Left lobe of liver (tissue), 2 donors: Measurements from ENCODE around the gene EEF1G. TPM values are rescaled to one million over a fixed set of nuclear protein-coding genes. Genes with fewer than 3 reads are reported as not detected.
"Not testable (repeated sequence)": the region's sequence is repeated elsewhere in the genome, so short reads cannot be mapped to it uniquely, and the experiment has no call there.

Experiments used
- ATAC-seq: fragments of 200-7000 bp; cut with Tn5 transposase; one replicate; pipeline ENCODE4 v1.9.1; 2020; ENCODE audit warnings: mild to moderate bottlenecking, moderate library complexity
- DNase-seq: peaks from one replicate; pipeline ENCODE4 v3.0.0-alpha.2; 2020; ENCODE audit warnings: low spot score
- total RNA-seq: library from RNA; stranded (reverse); gene quantifications from one replicate; pipeline ENCODE4 v1.2.1, GENCODE V29; 2021
- donor health status: DM: no; HTN: no; CAD: no; lungs with moderate emphysema.
- donor health status: DM: no; HTN: yes; CAD: no.

EEF1G gene
- total RNA-seq, 1 donor from 2014 or later: 441 TPM

DNA sequence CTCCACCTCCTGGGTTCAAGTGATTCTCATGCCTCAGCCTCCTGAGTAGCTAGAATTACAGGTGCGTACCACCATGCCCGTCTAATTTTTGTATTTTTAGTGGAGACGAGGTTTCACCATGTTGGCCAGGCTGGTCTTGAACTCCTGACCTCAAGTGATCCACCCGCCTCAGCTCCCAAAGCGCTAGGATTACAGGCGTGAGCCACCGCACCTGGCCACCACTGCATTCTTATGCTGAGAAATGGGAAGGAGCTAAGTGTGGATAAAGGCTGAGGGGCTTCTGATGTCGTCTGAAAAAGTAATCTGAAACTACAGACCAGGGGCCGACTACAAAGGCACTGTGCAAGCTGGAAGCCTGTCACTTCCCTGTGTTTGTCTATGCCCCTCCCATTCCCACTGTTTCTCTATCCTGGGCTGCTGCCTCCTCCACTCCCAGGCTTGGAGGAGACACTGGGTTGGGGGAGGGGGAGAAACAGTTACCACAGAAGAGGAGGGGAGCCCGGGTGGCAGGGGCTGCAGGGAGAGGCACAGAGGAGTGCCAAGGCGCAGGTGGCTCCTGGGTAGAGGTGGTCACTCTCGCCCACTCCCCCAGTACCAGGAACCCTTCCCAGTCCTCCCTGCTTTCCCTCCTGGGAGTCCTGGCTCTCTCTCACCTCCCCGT lies 30.9 kb upstream of the EEF1G start:
- no peak for DNase-seq
- no peak for ATAC-seq

GRCh38 chr11:62603776-62604299 lies 30.1 kb upstream of the EEF1G start:
- DNase-seq (no peak), ATAC-seq (no peak)

- no peak for ATAC-seq
- DNase-seq: no peak
These were observed 29.3 kb upstream of the EEF1G start for GRCh38 chr11:62603072-62603408.

DNA sequence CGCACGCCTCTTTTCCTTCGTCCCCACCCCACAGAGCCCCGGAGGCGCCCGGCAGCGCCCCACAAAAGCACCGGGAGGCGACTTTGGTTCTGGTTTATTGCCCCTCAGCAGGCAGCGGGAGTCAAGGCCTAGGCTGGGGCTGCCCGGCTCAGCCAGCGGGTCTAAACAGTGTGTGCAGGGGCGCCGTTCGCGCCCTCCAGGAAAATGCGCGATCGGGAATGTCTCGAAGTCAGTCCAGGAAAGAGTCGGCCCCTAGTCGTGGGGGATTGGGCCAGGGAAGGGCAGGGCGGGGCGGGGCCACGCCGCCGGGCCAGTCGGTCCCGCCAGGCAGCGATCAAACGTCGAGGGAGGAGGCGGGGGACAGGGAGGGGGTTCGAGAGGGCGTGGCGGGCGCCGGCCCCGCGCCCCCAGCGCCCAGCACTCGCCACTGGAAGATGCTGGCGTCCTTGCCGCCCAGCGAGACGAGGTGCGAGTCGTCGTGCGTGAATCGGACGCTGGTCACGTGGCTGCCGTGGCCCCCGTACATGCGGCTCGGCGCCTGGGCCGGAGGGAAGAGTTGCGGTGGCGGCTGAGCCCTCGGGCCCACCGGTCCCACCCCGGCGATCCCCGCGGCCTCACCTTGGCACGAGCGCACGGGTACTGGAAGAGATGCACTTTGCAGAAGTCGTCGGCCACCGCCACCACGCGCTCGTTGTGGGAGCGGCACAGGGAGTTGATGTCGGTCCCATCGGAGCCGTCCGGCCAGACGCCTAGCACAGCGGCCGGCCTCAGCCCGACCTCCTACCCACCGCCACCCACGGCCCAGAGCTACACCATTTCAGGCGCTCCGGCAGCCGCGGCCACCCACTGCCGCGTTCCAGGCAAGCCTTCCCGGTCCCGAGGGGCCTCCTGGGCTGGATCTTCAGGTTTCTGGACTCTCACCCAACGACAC lies 28.7 kb upstream of the EEF1G start:
- peak; percentile 65 for DNase-seq
- peak; percentile 54 for ATAC-seq

DNA sequence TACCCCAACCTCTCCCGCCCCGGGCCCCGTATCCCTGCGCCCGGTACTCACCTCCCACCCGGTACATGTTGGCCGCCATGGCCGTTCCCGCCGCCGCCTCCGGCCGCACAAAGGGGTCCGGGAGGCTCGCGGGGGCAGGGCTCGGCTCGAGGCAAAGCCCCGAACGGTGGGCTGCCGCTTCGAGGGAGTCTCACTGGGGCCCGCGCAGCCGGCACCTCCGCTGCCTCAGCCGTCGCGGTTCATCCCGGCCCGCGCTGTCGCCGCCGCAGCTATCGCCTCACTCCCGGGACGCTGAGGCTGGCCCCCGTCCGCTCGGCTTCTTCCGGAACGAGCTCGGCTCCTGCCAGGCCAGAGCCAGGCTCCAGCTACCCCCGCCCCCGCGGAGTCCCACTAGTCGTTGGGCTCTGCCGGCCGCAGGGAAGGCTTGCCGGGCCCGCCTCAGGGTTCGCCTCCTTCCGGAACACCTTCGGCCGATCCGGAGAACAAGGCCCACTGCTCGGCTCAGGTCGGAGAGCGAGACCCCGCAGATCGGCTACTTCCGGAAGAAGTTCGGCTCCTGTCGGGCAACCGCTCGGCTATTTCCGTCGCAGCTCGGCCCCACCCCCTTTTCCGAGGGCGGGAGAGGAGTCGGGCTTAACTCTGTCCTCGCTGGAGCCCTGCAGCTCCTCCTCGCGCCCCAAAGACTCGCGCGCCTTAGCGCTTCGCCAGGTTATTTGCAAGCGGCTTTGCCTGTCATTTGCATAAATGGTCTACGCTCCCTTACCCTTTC lies 27.9 kb upstream of the EEF1G start, which contains the start of gene MTA2:
Gene MTA2, minus strand, starts transcription at position 494 of the 769 bp plus-strand sequence. Its CDS starts 415 bp downstream, at position 79.
- DNase-seq: peak; percentile 98
- ATAC-seq: peak; percentile 89

GRCh38 chr11:62601122-62601371 lies 27.4 kb upstream of the EEF1G start:
- no peak for DNase-seq
- ATAC-seq: peak; percentile 46

- no peak for ATAC-seq
These were observed 26.9 kb upstream of the EEF1G start for GRCh38 chr11:62600367-62601121.

GRCh38 chr11:62599901-62600300 lies 26.2 kb upstream of the EEF1G start:
- DNase-seq: no peak
- ATAC-seq: no peak

More at GRCh38 chr11:62600367-62601121, 26.9 kb upstream of the EEF1G start:
- DNase-seq: no peak

DNA sequence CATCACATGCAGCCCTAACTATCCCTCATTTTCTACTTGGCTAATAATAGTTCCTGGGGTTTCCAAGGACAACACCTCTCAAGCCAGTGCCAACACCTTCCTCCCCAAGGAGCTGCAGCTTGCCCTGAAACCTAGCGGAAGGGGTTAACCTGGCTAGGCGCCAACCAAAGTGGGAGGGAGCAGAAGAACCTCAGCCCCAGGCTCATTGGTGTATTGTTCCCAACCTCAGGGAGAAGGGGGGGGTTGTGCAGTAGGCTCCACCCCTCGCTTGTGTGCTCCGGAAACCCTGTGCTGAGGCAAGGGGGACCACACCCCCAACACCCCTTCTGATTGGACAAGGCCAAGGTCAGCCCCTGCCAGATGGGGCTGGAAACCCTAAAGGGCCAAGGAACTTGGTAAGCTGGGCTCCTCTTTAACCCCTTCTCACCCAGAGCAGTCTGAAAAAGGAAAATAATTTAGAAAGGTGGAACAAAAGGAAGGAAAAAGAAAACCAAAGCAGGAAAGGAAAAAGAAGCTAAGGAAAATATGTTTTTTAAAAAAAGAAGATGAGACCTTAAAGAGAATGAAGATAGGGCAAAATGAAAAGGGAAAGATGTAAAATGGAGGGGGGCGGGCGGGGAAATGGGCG lies 25.5 kb upstream of the EEF1G start:
- ATAC-seq (peak; percentile 14), DNase-seq (peak; percentile 79)

DNA sequence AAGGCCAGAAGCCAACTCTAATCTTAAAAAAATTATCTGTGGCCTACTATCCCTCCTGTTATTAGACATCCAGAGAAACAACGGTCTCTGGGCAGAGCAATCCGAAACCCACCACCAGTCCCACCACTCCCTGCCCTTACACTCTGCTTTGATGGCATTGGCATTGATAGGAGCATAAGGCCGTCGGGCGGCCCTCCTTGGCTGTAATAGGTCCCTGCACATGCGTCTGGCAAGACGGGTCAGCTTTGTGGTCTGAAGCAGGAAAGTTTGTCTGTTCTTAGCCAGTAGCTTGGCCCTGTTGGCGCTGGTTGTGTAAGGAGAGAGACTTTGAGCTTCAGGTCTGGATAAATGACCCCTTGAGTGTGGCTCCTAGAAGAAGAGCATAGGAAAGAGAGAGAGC lies 21.4 kb upstream of the EEF1G start:
- DNase-seq (no peak), ATAC-seq (no peak)

DNA sequence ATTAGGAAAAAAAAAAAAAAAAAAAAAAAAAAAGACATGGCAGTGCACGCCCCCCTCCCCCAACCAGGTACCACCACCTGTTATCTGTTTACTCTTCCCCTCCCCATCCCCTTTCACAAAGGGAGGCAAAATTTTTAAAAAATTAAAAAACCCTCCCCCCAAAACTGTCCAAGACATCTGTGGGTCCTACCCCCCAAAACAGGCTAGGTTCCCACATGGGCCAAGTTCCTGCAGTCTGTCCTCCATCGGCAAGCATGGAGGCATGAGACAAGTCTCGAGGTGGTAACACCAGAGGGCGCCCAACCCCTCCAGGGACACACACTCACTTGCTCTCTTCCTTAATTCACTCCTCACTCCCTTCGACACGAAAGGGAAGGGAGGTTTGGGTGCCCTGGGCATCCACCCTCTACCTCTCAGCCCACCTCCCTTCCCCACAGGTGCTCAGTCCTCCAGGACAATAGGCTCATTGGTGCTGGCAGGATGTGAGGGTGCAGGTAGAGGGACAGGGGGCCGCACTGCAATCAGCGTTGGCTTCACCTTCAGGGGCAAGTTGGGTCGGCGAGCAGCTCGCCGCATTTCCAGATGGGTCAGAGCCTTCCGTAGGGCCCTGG lies 19.8 kb upstream of the EEF1G start:
- DNase-seq: peak; percentile 71
- ATAC-seq: peak; percentile 45

DNA sequence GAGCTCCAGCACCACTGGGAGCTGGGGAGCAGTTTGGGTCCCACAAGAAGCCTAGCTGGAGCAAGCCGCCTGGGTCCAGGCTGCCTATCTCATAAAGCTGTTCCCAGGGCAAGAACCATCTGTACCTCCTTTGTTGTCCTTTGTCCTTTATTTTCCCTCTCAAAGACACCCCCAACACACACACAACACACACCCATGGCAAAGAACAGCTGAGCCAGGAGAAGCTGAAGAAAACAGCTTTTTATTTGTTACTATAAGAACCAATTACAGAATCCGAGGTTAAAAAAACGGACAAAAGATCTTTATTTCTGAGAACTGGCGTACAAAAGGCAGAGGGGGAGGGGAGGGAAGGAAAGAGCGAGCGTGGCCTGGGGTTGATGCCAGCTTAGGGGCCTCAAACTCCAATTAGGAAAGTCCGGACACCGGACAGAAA lies 19.3 kb upstream of the EEF1G start:
- ATAC-seq (no peak), DNase-seq (no peak)

- ATAC-seq: peak; percentile 11
- no peak for DNase-seq
These were observed 18.6 kb upstream of the EEF1G start for GRCh38 chr11:62592146-62592815.

DNA sequence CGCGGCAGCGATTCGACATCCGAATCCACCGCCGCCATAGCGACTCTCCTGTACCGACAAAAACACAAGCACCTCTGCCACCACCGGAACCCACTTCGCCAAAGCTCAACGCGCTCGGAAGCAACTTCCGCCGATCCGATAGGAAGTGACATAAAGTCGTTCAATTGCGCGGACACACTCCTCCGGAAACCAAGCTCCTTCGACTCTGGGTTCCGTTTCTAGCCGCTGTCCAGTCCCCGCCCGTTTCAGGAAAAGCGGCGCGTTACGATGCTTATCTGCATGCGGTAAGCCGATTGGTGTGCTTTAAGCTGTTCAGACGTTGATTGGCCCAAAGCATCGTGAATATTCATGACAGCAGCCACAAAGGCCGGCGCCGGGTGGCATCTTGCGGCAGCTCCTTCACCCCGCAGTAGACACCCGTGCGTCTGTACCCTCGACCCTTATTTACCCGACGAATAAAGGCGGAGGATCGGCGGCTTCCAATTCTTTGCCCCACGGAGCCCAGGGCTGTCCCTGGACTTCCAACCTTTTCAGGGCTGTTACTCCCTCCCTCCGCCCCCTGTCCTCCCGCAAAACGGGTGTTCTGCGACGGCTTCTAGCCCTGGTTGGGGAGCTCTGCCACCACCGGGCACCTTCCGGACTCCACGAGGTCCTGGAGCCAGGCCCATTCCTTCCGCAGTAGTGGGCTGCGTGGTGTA lies 17.9 kb upstream of the EEF1G start, which contains the start of gene TUT1:
Gene TUT1, minus strand, starts transcription at position 76 of the 698 bp plus-strand sequence. Its CDS starts 38 bp downstream, at position 38.
- ATAC-seq: peak; percentile 86
- peak; percentile 98 for DNase-seq

DNA sequence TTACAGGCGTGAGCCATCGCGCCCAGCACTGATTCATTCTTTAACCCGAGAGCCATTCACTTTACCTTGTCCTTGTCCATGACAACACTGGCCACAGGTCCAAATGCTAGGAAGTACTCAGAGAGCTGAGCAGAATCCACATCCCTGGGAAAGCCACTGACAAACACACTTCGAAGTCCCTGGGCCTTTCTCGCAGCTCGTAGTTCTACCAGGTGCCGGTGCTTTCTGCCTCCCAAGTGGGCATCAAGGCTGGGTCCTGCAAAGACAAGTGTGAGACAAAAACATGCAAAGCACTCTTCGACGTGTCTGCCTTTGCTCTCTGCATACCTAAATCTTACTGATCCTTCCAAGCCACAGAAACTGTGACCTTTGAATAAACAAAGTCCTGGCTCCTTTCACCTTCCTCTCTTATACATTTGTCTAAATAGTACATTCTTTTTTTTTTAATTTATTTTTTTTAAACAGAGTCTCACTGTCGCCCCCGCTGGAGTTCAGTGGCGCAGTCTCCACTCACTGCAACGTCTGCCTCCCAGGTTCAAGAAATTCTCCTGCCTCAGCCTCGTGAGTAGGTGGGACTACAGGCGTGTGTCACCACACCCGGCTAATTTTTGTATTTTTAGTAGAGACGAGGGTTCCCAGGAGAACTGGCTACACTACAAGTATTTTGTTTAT lies 15.4 kb upstream of the EEF1G start:
- ATAC-seq (no peak), DNase-seq (no peak)

- not testable (repeated sequence) for ATAC-seq, DNase-seq
These were observed 11.7 kb upstream of the EEF1G start for GRCh38 chr11:62585356-62585755.

GRCh38 chr11:62581735-62582134 lies 8.0 kb upstream of the EEF1G start:
- not testable (repeated sequence) for DNase-seq, ATAC-seq
